Upper lobe of right lung (tissue), 1 donor: ENCODE data around the gene HMG20B. TPM values are rescaled to one million over a fixed set of nuclear protein-coding genes. Genes with fewer than 3 reads are reported as not detected.

ENCODE experiments used
- ATAC-seq: fragments of 200-7000 bp; cut with Tn5 transposase; one replicate; pipeline ENCODE4 v1.9.1; 2020; ENCODE audit warnings: mild to moderate bottlenecking, moderate library complexity
- DNase-seq: peaks from one replicate; pipeline ENCODE4 v3.0.0-alpha.2; 2020
- H3K27ac ChIP-seq: fragments of 200-600 bp; one replicate; pipeline ENCODE4 v1.8.0; 2022
- H3K27me3 ChIP-seq: fragments of 200-600 bp; one replicate; pipeline ENCODE4 v1.8.0; 2022; ENCODE audit warnings: mild to moderate bottlenecking
- H3K36me3 ChIP-seq: fragments of 200-600 bp; one replicate; pipeline ENCODE4 v1.8.0; 2022
- H3K4me1 ChIP-seq: fragments of 200-600 bp; one replicate; pipeline ENCODE4 v1.8.0; 2022
- H3K4me3 ChIP-seq: fragments of 200-600 bp; one replicate; pipeline ENCODE4 v1.8.0; 2022; ENCODE audit warnings: mild to moderate bottlenecking
- H3K9me3 ChIP-seq: fragments of 200-600 bp; one replicate; pipeline ENCODE4 v1.8.0; 2022
- intact Hi-C: fragments of 100-400 bp; cut with DNase I; formaldehyde crosslinking; loops from one replicate; pipeline ENCODE4 v1.11.0; 2022
- total RNA-seq: library from RNA; stranded (reverse); fragmentation: NEBNext Ultra II Directional; extraction: Animal tissue kit (Norgen Biotek cat#: 25700); gene quantifications from one replicate; pipeline ENCODE4 v1.2.1, GENCODE V29; 2021
- TF ChIP-seq, protein P1 (sequence below): fragments of 200-600 bp; IDR thresholded peaks from one replicate; pipeline ENCODE4 v1.8.0; 2022; ENCODE audit warnings: antibody characterized with exemption
- donor health status: DM: no; HTN: yes; CAD: no; lungs with severe emphysema.

The HMG20B gene
- total RNA-seq, 1 donor from 2014 or later, result 60.0 TPM

DNA sequence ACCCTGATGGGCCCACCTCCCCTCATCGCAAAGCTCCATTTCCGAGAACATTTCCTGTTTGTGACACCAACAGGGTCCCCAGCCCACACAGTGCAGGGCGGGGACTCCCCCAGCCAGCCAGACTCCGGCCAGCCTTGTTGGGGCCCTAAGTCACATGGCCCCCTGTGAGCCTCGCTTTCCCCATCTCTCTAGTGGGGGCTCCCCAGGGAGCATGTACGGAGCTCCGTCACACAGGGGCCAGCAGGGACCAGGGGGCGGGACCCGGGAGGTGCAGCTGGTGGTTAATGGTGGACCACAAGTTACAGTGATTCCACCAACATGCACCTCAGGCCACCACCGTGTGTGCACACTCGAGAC is 32.2 kb downstream of the HMG20B start:
- Histone ChIP-seq H3K4me3 (peak overlapping the region; percentile 4), H3K27ac (no peak overlapping the region), H3K36me3 (no peaks in the 10 kb centered on the region), H3K9me3 (no peaks in the 10 kb centered on the region), H3K27me3 (no peaks in the 10 kb centered on the region), H3K4me1 (peaks cover 33% of the 10 kb centered on the region)
- intact Hi-C loops, result no loop called here
- TF ChIP-seq, protein P1, sequence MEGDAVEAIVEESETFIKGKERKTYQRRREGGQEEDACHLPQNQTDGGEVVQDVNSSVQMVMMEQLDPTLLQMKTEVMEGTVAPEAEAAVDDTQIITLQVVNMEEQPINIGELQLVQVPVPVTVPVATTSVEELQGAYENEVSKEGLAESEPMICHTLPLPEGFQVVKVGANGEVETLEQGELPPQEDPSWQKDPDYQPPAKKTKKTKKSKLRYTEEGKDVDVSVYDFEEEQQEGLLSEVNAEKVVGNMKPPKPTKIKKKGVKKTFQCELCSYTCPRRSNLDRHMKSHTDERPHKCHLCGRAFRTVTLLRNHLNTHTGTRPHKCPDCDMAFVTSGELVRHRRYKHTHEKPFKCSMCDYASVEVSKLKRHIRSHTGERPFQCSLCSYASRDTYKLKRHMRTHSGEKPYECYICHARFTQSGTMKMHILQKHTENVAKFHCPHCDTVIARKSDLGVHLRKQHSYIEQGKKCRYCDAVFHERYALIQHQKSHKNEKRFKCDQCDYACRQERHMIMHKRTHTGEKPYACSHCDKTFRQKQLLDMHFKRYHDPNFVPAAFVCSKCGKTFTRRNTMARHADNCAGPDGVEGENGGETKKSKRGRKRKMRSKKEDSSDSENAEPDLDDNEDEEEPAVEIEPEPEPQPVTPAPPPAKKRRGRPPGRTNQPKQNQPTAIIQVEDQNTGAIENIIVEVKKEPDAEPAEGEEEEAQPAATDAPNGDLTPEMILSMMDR, result no peak
- ATAC-seq (no peak), DNase-seq (no peak)

DNA sequence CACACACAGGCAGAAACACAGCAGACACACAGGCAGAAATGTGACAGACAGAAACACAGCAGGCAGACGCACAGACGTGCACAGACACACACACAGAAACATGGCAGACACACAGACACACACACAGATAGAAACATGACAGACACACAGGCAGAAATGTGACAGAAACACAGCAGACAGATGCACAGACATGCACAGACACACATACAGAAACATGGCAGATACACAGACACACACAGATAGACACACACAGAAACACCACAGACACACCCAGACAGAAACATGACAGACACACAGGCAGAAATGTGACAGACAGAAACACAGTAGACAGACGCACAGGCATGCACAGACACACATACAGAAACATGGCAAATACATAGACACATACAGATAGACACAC is 32.6 kb downstream of the HMG20B start:
- TF ChIP-seq, protein P1, result no peak
- ATAC-seq (no peak), DNase-seq (no peak)
- H3K27ac ChIP-seq, result no peak overlapping the region
- H3K9me3 ChIP-seq, result no peaks in the 10 kb centered on the region
- intact Hi-C loops, result no loop called here
- peak overlapping the region; percentile 45 for H3K4me3 ChIP-seq
- H3K27me3 ChIP-seq, result no peaks in the 10 kb centered on the region
- H3K36me3 ChIP-seq, result no peaks in the 10 kb centered on the region
- H3K4me1 ChIP-seq, result peaks cover 33% of the 10 kb centered on the region

DNA sequence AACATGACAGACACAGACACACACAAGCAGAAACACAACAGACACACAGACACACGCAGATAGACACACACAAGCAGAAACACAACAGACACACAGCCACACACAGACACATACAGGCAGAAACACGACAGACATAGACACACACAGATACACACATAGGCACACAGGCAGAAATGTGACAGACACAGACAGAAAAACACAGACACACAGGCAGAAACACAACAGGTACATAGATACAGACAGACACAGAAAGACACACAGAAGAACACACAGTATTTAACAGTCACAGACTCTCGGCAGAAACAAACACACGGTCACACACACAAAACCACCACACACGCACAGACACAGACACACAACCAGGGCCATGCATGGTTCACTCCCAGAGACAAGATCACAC is 33.0 kb downstream of the HMG20B start:
- TF ChIP-seq, protein P1, result no peak
- Histone ChIP-seq H3K27me3 (no peaks in the 10 kb centered on the region), H3K9me3 (no peaks in the 10 kb centered on the region), H3K27ac (peak overlapping the region; percentile 11), H3K36me3 (no peaks in the 10 kb centered on the region), H3K4me1 (peaks cover 33% of the 10 kb centered on the region), H3K4me3 (peak overlapping the region; percentile 45)
- no peak for DNase-seq
- intact Hi-C loops, result no loop called here
- ATAC-seq, result no peak

DNA sequence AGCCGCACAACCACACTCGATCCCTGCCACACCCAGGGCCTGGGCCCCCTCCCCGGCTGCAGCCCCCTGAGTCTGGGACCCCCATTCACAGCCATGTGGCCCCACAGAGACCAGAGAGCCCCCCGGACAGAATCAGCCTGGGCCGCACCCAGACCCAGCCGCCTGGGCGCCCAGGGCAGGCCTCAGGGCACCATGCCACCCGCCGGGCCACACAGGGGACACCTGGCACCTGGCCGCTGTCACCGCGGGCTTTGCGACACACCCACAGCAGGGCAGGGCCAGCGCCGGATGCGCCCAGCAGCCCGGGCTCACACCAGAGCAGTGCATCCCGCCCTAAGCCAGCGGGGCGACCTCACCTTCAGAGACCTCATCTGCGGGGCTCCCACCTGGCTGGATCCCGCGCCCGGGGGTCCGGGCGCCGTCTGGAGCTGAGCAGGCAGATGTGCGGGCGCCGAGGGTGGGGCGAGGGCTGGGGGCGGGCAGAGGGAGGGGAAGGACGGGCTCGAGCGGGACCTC is 33.5 kb downstream of the HMG20B start:
- intact Hi-C loops, result no loop called here
- Histone ChIP-seq H3K36me3 (peaks cover 2% of the 10 kb centered on the region), H3K4me3 (peak overlapping the region; percentile 45), H3K4me1 (peaks cover 33% of the 10 kb centered on the region), H3K27me3 (no peaks in the 10 kb centered on the region), H3K27ac (peak overlapping the region; percentile 11), H3K9me3 (no peaks in the 10 kb centered on the region)
- DNase-seq, result peak; percentile 69
- peak; percentile 40 for ATAC-seq
- TF ChIP-seq, protein P1, result no peak

DNA sequence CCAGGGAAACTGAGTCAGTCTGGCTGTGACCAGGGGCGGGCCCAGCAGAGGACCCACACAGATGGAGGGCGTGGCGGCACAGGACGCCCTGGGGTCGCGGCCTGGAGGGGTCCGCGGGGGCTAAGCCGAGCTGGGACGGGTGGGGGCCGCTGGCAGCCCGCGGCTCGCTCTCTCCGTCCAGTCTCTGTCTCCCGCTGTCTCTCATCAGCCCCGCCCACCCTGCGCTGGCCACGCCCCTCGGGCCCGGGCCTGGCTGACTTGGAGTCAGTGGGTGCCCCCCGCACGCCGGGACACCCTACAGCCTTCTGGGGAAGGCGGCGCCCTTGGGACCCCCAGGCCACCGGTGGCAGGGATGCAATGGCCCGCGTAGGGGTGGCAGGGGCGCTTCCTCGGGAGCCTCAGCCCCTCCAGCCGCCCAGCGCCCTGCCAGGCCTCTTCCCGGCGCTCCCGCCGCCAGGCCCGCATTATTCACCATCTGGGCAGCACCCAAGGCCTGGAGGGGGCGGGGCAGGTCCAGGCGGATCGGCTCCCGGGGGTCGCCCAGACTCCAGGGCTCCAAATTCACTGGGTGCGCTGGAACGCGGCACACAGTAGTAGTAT is 34.0 kb downstream of the HMG20B start, which contains the start of gene TBXA2R:
Gene TBXA2R, minus strand, starts transcription at position 186 of the 600 bp plus-strand sequence. CDS start 6,241 bp downstream, outside the sequence.
- peak; percentile 83 for DNase-seq
- peak within 1 kb of the TSS; percentile 45 for H3K4me3 ChIP-seq
- intact Hi-C loops, result no loop called here
- no peaks in the 10 kb centered on the region for H3K9me3 ChIP-seq
- TF ChIP-seq, protein P1, result no peak
- no peaks in the 10 kb centered on the region for H3K27me3 ChIP-seq
- ATAC-seq, result peak; percentile 55
- peaks cover 8% of the 10 kb centered on the region for H3K36me3 ChIP-seq
- peak within 1 kb of the TSS; percentile 59 for H3K27ac ChIP-seq
- H3K4me1 ChIP-seq, result peaks cover 33% of the 10 kb centered on the region
